Measurements from ENCODE around the gene SF3A2. TPM values are rescaled to one million over a fixed set of nuclear protein-coding genes. Genes with fewer than 3 reads are reported as not detected.

The SF3A2 gene
- total RNA-seq, 1 experiment from 2014 or later = 184 TPM

GRCh38 chr19:2253106-2254063 is 16.8 kb downstream of the SF3A2 start (continued):
- no peak for TF ChIP-seq PRRX2 (CRISPR knock-in tag; IDR thresholded peaks at IDR 0.05)
- TF ChIP-seq ATF2 (CRISPR knock-in tag; IDR thresholded peaks at IDR 0.05; ENCODE audit: borderline replicate concordance, low read depth) = no peak
- no peak for TF ChIP-seq NR3C1 (CRISPR knock-in tag; conservative IDR thresholded peaks at IDR 0.05; ENCODE audit: low read depth)
- TF ChIP-seq ESRRA (CRISPR knock-in tag; IDR thresholded peaks at IDR 0.05; ENCODE audit: borderline replicate concordance) = no peak; the same call in 1 of the 2 replicates
- no peak for TF ChIP-seq SMAD3 (CRISPR knock-in tag; IDR thresholded peaks at IDR 0.05; ENCODE audit: borderline replicate concordance)
- no peak for TF ChIP-seq RORB (CRISPR knock-in tag; IDR thresholded peaks at IDR 0.05)
- no peak for TF ChIP-seq ELF4 (CRISPR knock-in tag; IDR thresholded peaks at IDR 0.05; ENCODE audit: low read depth)
- no peak for TF ChIP-seq NFYB (CRISPR knock-in tag; conservative IDR thresholded peaks at IDR 0.05; ENCODE audit: low read depth)
- TF ChIP-seq E2F4 (CRISPR knock-in tag; IDR thresholded peaks at IDR 0.05; ENCODE audit: borderline replicate concordance, low read depth) = no peak
- no peak for TF ChIP-seq ZBTB21 (CRISPR knock-in tag; IDR thresholded peaks at IDR 0.05; ENCODE audit: borderline replicate concordance)
- TF ChIP-seq TCF7 (CRISPR knock-in tag; IDR thresholded peaks at IDR 0.05; ENCODE audit: low read depth) = no peak; the same call in 1 of the 2 replicates

- Mint-ChIP-seq H3K27ac (no peak overlapping the region), H3K9me3 (no peaks in the 10 kb centered on the region), H3K27me3 (ENCODE audit: low read depth) (peaks cover 39% of the 10 kb centered on the region), H3K4me3 (peak overlapping the region; percentile 69), H3K36me3 (no peaks in the 10 kb centered on the region), H3K4me1 (peaks cover 3% of the 10 kb centered on the region; the same call in 1 of the 2 replicates)
- DNase-seq (ENCODE audit: low spot score) = peak; percentile 86
- peak; percentile 30 for ATAC-seq
- CTCF ChIA-PET = interaction anchor here (0.6 to 6.2 kb wide), 25 partner anchors 7 to 222 kb away, joined by 3 to 65 read pairs (median 6); partner anchors contain the start of genes AP3D1, GADD45B and PLEKHJ1
- POLR2A ChIA-PET = interaction anchor here (1.3 to 1.5 kb wide), 2 partner anchors 11 to 15 kb away, joined by 3 to 4 read pairs; no protein-coding TSS in a partner anchor
- TF ChIP-seq RORB (CRISPR knock-in tag; IDR thresholded peaks at IDR 0.05) (no peak), ARID4B (CRISPR knock-in tag; IDR thresholded peaks at IDR 0.05; ENCODE audit: borderline replicate concordance) (no peak), AR (CRISPR knock-in tag; IDR thresholded peaks at IDR 0.05) (no peak), ZNF121 (CRISPR knock-in tag; IDR thresholded peaks at IDR 0.05) (peak; percentile 27; the same call in 1 of the 2 replicates), ATF2 (CRISPR knock-in tag; IDR thresholded peaks at IDR 0.05; ENCODE audit: borderline replicate concordance, low read depth) (no peak), USF2 (CRISPR knock-in tag; IDR thresholded peaks at IDR 0.05) (no peak), ZSCAN18 (CRISPR knock-in tag; IDR thresholded peaks at IDR 0.05) (no peak), ZNF317 (CRISPR knock-in tag; IDR thresholded peaks at IDR 0.05; ENCODE audit: borderline replicate concordance, low read depth) (no peak), GTF2I (CRISPR knock-in tag; conservative IDR thresholded peaks at IDR 0.05) (no peak)
These were observed 17.6 kb downstream of the SF3A2 start for GRCh38 chr19:2254064-2254872.
